C4-2B (cell line): ENCODE results near the gene TCERG1L.

ENCODE experiments used
- CTCF ChIP-seq: fragments of 450-650 bp; conservative IDR thresholded peaks from 2 replicates; pipeline ENCODE4 v1.5.1; 2017; ENCODE audit warnings: mild to moderate bottlenecking
- ZFX ChIP-seq: fragments of 450-650 bp; IDR thresholded peaks from 2 replicates; pipeline ENCODE4 v1.6.1; 2017

- TF ChIP-seq CTCF = no peak
- no peak for TF ChIP-seq ZFX
These were observed 49.5 kb downstream of the TCERG1L start for GRCh38 chr10:131261890-131262475.
